ENCODE measurements around the gene AJM1. TPM values are rescaled to one million over a fixed set of nuclear protein-coding genes. Genes with fewer than 3 reads are reported as not detected.

Gene AJM1
- total RNA-seq, 1 experiment from 2014 or later, result 1.8 TPM

- no peak overlapping the region for H3K9ac ChIP-seq (ENCODE audit: extremely low read depth, insufficient read length, low read length)
- Mint-ChIP-seq H3K4me3 (no peak overlapping the region), H3K27me3 (ENCODE audit: low read depth) (peaks cover 1% of the 10 kb centered on the region; the same call in 1 of the 2 replicates), H3K36me3 (ENCODE audit: insufficient read depth in 1 of 3, low read depth in 3 of 3) (peaks cover 12 to 47% (median 44%) of the 10 kb centered on the region in 3 experiments), H3K4me1 (no peaks in the 10 kb centered on the region), H3K27ac (no peak overlapping the region; a peak in 1 of 7 replicates), H3K9me3 (no peaks in the 10 kb centered on the region)
- no peak overlapping the region for H4K5ac ChIP-seq (ENCODE audit: insufficient read length, low read depth, low read length)
- H2AFZ ChIP-seq (ENCODE audit: low read length), result no peak overlapping the region
- no peak overlapping the region for H3K27ac ChIP-seq (ENCODE audit: insufficient read length, low read depth, low read length)
- no peak overlapping the region for H2BK20ac ChIP-seq (ENCODE audit: low read depth, low read length, poor library complexity, severe bottlenecking)
- H2BK15ac ChIP-seq (ENCODE audit: low read depth, low read length), result no peak overlapping the region
- no peaks in the 10 kb centered on the region for H3K79me2 ChIP-seq (ENCODE audit: insufficient read depth, low read length)
- H3K23ac ChIP-seq (ENCODE audit: insufficient read length, low read depth, low read length), result no peak overlapping the region
- H3T11ph ChIP-seq (ENCODE audit: low read length), result no peak overlapping the region
- no peak overlapping the region for H2AK5ac ChIP-seq (ENCODE audit: insufficient read length, low read length)
- H2BK120ac ChIP-seq (ENCODE audit: low read depth, low read length, poor library complexity, severe bottlenecking), result no peak overlapping the region
- H3K27me3 ChIP-seq (ENCODE audit: insufficient read depth, low read length), result no peaks in the 10 kb centered on the region
- H3K4me1 ChIP-seq (ENCODE audit: insufficient read depth, low read length), result no peaks in the 10 kb centered on the region
- no peak overlapping the region for H3K18ac ChIP-seq (ENCODE audit: insufficient read length, low read depth, low read length)
- no peak overlapping the region for H3K4ac ChIP-seq (ENCODE audit: low read depth, low read length)
- no peak overlapping the region for H3K14ac ChIP-seq (ENCODE audit: insufficient read depth, low read length)
- DNase-seq, result no peak
- WGBS (ENCODE audit: extremely low coverage, insufficient read length, low lambda C conversion rate), result no CpG with 5 or more reads among the region's 23 CpGs
- no peak overlapping the region for H3K4me2 ChIP-seq (ENCODE audit: insufficient read depth, insufficient read length, low read length)
- H3K79me1 ChIP-seq (ENCODE audit: insufficient read depth, low read depth, low read length, poor library complexity, severe bottlenecking), result no peaks in the 10 kb centered on the region
- no peak overlapping the region for H4K91ac ChIP-seq (ENCODE audit: insufficient read length, low read depth, low read length)
- H4K8ac ChIP-seq (replicated peaks; ENCODE audit: insufficient read length, low read depth, low read length), result no peak overlapping the region
- H3K56ac ChIP-seq (ENCODE audit: insufficient read length, low read depth, low read length), result no peak overlapping the region
- no peak overlapping the region for H2BK12ac ChIP-seq (ENCODE audit: insufficient read length, low read depth, low read length)
- H2BK5ac ChIP-seq (ENCODE audit: insufficient read length, low read length), result no peak overlapping the region
- no peaks in the 10 kb centered on the region for H3K23me2 ChIP-seq (ENCODE audit: insufficient read length, low read depth, low read length, poor library complexity, severe bottlenecking)
- no peak for TF ChIP-seq CTCF (conservative IDR thresholded peaks at IDR 0.05)
- H4K20me1 ChIP-seq (ENCODE audit: control insufficient read depth, insufficient read depth, insufficient read length), result no peaks in the 10 kb centered on the region
- no peaks in the 10 kb centered on the region for H3K9me3 ChIP-seq (ENCODE audit: control insufficient read depth, low read depth, low read length)
Observed at GRCh38 chr9:136831720-136832104, 10.6 kb upstream of the AJM1 start.
